CD4-positive, alpha-beta T cell treated with Interleukin-12 subunit alpha and Interleukin-12 subunit beta, for 1 hour (primary cell): ENCODE results near the gene POU3F3.

Source experiments
- DNase-seq: peaks from one replicate; pipeline ENCODE4 v3.0.0-alpha.2; 2020

Gene POU3F3

GRCh38 chr2:104853534-104854497 lies at the start of gene POU3F3:
POU3F3 (plus strand) TSS chr2:104854115; CDS start chr2:104855511, 1,396 bp downstream.
- peak; percentile 30 for DNase-seq

- DNase-seq: no peak
Observed at GRCh38 chr2:104804148-104804890, 49.6 kb upstream of the POU3F3 start.

GRCh38 chr2:104812286-104812685 lies 41.6 kb upstream of the POU3F3 start:
- no peak for DNase-seq

GRCh38 chr2:104816143-104816542 lies 37.8 kb upstream of the POU3F3 start:
- DNase-seq: no peak

- DNase-seq: no peak
Observed at GRCh38 chr2:104818264-104818663, 35.7 kb upstream of the POU3F3 start.

- no peak for DNase-seq
Observed at GRCh38 chr2:104820126-104820525, 33.8 kb upstream of the POU3F3 start.

GRCh38 chr2:104825124-104825865 lies 28.6 kb upstream of the POU3F3 start:
- no peak for DNase-seq

- DNase-seq: no peak
Observed at GRCh38 chr2:104826016-104826415, 27.9 kb upstream of the POU3F3 start.

- no peak for DNase-seq
Observed at GRCh38 chr2:104831742-104832141, 22.2 kb upstream of the POU3F3 start.

- DNase-seq: no peak
Observed at GRCh38 chr2:104834431-104835153, 19.3 kb upstream of the POU3F3 start.

- no peak for DNase-seq
Observed at GRCh38 chr2:104836265-104836664, 17.6 kb upstream of the POU3F3 start.

GRCh38 chr2:104836841-104837240 lies 17.1 kb upstream of the POU3F3 start:
- DNase-seq: no peak

GRCh38 chr2:104840156-104840555 lies 13.8 kb upstream of the POU3F3 start:
- no peak for DNase-seq

GRCh38 chr2:104840893-104841585 lies 12.9 kb upstream of the POU3F3 start:
- DNase-seq: no peak

- DNase-seq: no peak
Observed at GRCh38 chr2:104841744-104842143, 12.2 kb upstream of the POU3F3 start.

GRCh38 chr2:104844807-104845551 lies 8.9 kb upstream of the POU3F3 start:
- DNase-seq: no peak

GRCh38 chr2:104845552-104845931 lies 8.4 kb upstream of the POU3F3 start:
- no peak for DNase-seq

GRCh38 chr2:104845946-104846785 lies 7.7 kb upstream of the POU3F3 start:
- no peak for DNase-seq

- no peak for DNase-seq
Observed at GRCh38 chr2:104846786-104847585, 6.9 kb upstream of the POU3F3 start.
